Neural cell (in vitro differentiated cells): ENCODE data around the gene ESRRB. TPM values are rescaled to one million over a fixed set of nuclear protein-coding genes. Genes with fewer than 3 reads are reported as not detected.
A peak's percentile ranks its signal among the peaks of the same experiment; 100 is the strongest.

Source experiments
- H2AFZ ChIP-seq: fragments of 200-600, 300-800 bp; sonication (generic), shearing (Covaris generic); 2 replicates; pipeline ENCODE4 v1.6.0; 2014; ENCODE audit warnings: low read depth, mild to moderate bottlenecking, antibody characterized with exemption, low read length, moderate library complexity
- H3F3A ChIP-seq: fragments of 200-600 bp; shearing (Covaris generic); 2 replicates; pipeline ENCODE4 v1.6.1; 2016; ENCODE audit warnings: mild to moderate bottlenecking, moderate library complexity, mixed read lengths, antibody characterized with exemption, low read length; ENCODE audit not compliant: insufficient read depth, poor library complexity, severe bottlenecking
- H3K27ac ChIP-seq: fragments of 200-600, 300-800 bp; sonication (generic), shearing (Covaris generic); 2 replicates; pipeline ENCODE4 v1.5.1; 2014; ENCODE audit warnings: mild to moderate bottlenecking, low read length, moderate library complexity
- H3K27me3 ChIP-seq: fragments of 300-800, 200-600 bp; sonication (generic), shearing (Covaris generic); 2 replicates; pipeline ENCODE4 v1.6.0; 2014; ENCODE audit warnings: mild to moderate bottlenecking, low read depth, low read length, moderate library complexity; ENCODE audit not compliant: insufficient read depth
- H3K36me3 ChIP-seq: fragments of 300-800, 200-600 bp; sonication (generic), shearing (Covaris generic); 2 replicates; pipeline ENCODE4 v1.5.1; 2014; ENCODE audit warnings: mild to moderate bottlenecking, antibody characterized with exemption, low read length, moderate library complexity; ENCODE audit not compliant: insufficient read depth
- H3K4me2 ChIP-seq: fragments of 300-800, 200-600 bp; sonication (generic), shearing (Covaris generic); 2 replicates; pipeline ENCODE4 v1.6.0; 2014; ENCODE audit warnings: mild to moderate bottlenecking, low read length
- H3K4me3 ChIP-seq: fragments of 300-800, 200-600 bp; sonication (generic), shearing (Covaris generic); 2 replicates; pipeline ENCODE4 v1.5.1; 2014; ENCODE audit warnings: mild to moderate bottlenecking, low read length, moderate library complexity
- H3K79me2 ChIP-seq: fragments of 200-600 bp; shearing (Covaris generic); replicated peaks from 2 replicates; pipeline ENCODE4 v1.6.0; 2014; ENCODE audit warnings: mild to moderate bottlenecking, low read length, moderate library complexity; ENCODE audit not compliant: insufficient read depth
- H3K9ac ChIP-seq: fragments of 300-800, 200-600 bp; sonication (generic), shearing (Covaris generic); 2 replicates; pipeline ENCODE4 v1.6.1; 2016; ENCODE audit warnings: mild to moderate bottlenecking, low read length, mixed read lengths
- H3K9me2 ChIP-seq: fragments of 200-600 bp; shearing (Covaris generic); 2 replicates; pipeline ENCODE4 v1.6.1; 2016; ENCODE audit warnings: mild to moderate bottlenecking, low read length, mixed read lengths; ENCODE audit not compliant: insufficient read depth
- H3K9me3 ChIP-seq: fragments of 200-600, 300-800 bp; sonication (generic), shearing (Covaris generic); 2 replicates; pipeline ENCODE4 v1.6.1; 2016; ENCODE audit warnings: mild to moderate bottlenecking, mixed run types, low read length, moderate library complexity, mixed read lengths
- H4K20me1 ChIP-seq: fragments of 200-600 bp; shearing (Covaris generic); 2 replicates; pipeline ENCODE4 v1.6.1; 2016; ENCODE audit warnings: mild to moderate bottlenecking, mixed run types; ENCODE audit not compliant: insufficient read depth
- EP300 ChIP-seq: fragments of 450-650 bp; conservative IDR thresholded peaks from 2 replicates; pipeline ENCODE4 v1.6.1; 2014; ENCODE audit warnings: antibody characterized with exemption, mild to moderate bottlenecking, moderate library complexity; ENCODE audit not compliant: poor library complexity, severe bottlenecking
- EZH2 ChIP-seq: fragments of 200-600, 300-800 bp; shearing (Covaris generic), sonication (generic); IDR thresholded peaks from 2 replicates; pipeline ENCODE4 v1.6.1; 2014; ENCODE audit warnings: antibody characterized with exemption, low read length, borderline replicate concordance, mild to moderate bottlenecking; ENCODE audit not compliant: insufficient read depth, poor library complexity, severe bottlenecking
- MXI1 ChIP-seq: fragments of 450-650 bp; conservative IDR thresholded peaks from 2 replicates; pipeline ENCODE4 v1.6.1; 2014; ENCODE audit warnings: antibody characterized with exemption, mild to moderate bottlenecking; ENCODE audit not compliant: poor library complexity, severe bottlenecking
- POLR2AphosphoS5 ChIP-seq: IDR thresholded peaks from 2 replicates; pipeline ENCODE4 v1.6.1; 2012
- RAD21 ChIP-seq: fragments of 450-650 bp; conservative IDR thresholded peaks from 2 replicates; pipeline ENCODE4 v1.6.1; 2014; ENCODE audit warnings: antibody characterized with exemption, mild to moderate bottlenecking, moderate library complexity
- SMC3 ChIP-seq: fragments of 450-650 bp; conservative IDR thresholded peaks from 2 replicates; pipeline ENCODE4 v1.6.1; 2014; ENCODE audit warnings: antibody characterized with exemption, mild to moderate bottlenecking, moderate library complexity; ENCODE audit not compliant: poor library complexity
- TAF1 ChIP-seq: IDR thresholded peaks from 2 replicates; pipeline ENCODE4 v1.6.1; 2012; ENCODE audit warnings: low read depth
- polyA plus RNA-seq: library from polyadenylated mRNA; depleted of rRNA; stranded (reverse); fragments of >200 nt; gene quantifications from 2 replicates; pipeline ENCODE4 v1.2.3, GENCODE V29; 2014
- TF ChIP-seq, protein P1 (sequence below): fragments of 450-650 bp; IDR thresholded peaks from 2 replicates; pipeline ENCODE4 v1.5.1; 2014; ENCODE audit warnings: antibody characterized with exemption, mild to moderate bottlenecking, moderate library complexity; ENCODE audit not compliant: poor library complexity, severe bottlenecking
- TF ChIP-seq, protein P2 (sequence below): IDR thresholded peaks from 2 replicates; pipeline ENCODE4 v1.6.1; 2012; ENCODE audit warnings: borderline replicate concordance

Gene ESRRB
- polyA plus RNA-seq, 1 donor from 2014 or later, result 0.59 TPM

DNA sequence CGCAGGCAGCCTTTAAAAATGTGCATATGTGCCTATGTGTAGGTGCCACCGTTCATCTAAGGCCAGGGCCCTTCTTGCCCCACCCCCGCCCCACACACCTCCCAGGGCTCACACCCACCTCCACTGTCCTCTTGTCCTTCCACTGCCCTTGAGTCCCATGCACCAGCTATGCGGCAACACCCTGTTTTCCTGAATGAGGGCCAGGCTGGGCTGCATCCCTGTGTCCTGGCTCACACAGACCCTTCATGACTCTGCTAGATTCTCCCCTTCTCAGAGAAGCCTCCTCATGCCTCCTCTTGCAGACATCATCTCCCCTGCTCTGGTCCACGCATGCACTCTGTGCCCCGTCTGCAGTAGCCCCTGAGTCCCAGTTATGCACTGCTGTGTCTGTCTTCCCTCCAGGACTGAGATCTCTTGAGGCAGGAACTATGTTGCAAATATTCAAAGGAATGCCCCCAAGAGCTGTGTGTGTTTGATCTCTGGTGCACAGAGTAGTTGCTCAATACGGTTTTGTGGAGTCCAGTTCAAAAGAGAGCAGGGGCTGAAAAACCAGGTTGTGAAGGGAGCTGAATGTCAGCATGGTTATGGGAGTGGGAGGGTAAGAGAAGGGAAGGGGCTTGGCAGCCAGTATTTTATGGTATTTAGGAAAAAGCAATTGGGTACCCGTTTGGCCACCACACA is 47.3 kb upstream of the ESRRB start:
- no peak for TF ChIP-seq EP300
- TF ChIP-seq, protein P1, sequence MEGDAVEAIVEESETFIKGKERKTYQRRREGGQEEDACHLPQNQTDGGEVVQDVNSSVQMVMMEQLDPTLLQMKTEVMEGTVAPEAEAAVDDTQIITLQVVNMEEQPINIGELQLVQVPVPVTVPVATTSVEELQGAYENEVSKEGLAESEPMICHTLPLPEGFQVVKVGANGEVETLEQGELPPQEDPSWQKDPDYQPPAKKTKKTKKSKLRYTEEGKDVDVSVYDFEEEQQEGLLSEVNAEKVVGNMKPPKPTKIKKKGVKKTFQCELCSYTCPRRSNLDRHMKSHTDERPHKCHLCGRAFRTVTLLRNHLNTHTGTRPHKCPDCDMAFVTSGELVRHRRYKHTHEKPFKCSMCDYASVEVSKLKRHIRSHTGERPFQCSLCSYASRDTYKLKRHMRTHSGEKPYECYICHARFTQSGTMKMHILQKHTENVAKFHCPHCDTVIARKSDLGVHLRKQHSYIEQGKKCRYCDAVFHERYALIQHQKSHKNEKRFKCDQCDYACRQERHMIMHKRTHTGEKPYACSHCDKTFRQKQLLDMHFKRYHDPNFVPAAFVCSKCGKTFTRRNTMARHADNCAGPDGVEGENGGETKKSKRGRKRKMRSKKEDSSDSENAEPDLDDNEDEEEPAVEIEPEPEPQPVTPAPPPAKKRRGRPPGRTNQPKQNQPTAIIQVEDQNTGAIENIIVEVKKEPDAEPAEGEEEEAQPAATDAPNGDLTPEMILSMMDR, result no peak
- no peak for TF ChIP-seq TAF1
- TF ChIP-seq SMC3, result no peak
- no peak for TF ChIP-seq RAD21
- TF ChIP-seq POLR2AphosphoS5, result no peak
- TF ChIP-seq MXI1, result no peak
- no peak for TF ChIP-seq EZH2
- TF ChIP-seq, protein P2, sequence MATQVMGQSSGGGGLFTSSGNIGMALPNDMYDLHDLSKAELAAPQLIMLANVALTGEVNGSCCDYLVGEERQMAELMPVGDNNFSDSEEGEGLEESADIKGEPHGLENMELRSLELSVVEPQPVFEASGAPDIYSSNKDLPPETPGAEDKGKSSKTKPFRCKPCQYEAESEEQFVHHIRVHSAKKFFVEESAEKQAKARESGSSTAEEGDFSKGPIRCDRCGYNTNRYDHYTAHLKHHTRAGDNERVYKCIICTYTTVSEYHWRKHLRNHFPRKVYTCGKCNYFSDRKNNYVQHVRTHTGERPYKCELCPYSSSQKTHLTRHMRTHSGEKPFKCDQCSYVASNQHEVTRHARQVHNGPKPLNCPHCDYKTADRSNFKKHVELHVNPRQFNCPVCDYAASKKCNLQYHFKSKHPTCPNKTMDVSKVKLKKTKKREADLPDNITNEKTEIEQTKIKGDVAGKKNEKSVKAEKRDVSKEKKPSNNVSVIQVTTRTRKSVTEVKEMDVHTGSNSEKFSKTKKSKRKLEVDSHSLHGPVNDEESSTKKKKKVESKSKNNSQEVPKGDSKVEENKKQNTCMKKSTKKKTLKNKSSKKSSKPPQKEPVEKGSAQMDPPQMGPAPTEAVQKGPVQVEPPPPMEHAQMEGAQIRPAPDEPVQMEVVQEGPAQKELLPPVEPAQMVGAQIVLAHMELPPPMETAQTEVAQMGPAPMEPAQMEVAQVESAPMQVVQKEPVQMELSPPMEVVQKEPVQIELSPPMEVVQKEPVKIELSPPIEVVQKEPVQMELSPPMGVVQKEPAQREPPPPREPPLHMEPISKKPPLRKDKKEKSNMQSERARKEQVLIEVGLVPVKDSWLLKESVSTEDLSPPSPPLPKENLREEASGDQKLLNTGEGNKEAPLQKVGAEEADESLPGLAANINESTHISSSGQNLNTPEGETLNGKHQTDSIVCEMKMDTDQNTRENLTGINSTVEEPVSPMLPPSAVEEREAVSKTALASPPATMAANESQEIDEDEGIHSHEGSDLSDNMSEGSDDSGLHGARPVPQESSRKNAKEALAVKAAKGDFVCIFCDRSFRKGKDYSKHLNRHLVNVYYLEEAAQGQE, result no peak
- Histone ChIP-seq H3K36me3 (no peaks in the 10 kb centered on the region), H3K9ac (no peak overlapping the region), H3K4me3 (no peak overlapping the region), H3K27me3 (peaks cover 4% of the 10 kb centered on the region), H3K79me2 (no peaks in the 10 kb centered on the region), H3K9me2 (no peaks in the 10 kb centered on the region), H4K20me1 (no peaks in the 10 kb centered on the region), H3F3A (no peaks in the 10 kb centered on the region), H3K9me3 (no peaks in the 10 kb centered on the region), H2AFZ (no peak overlapping the region), H3K4me2 (no peak overlapping the region), H3K27ac (no peak overlapping the region)

DNA sequence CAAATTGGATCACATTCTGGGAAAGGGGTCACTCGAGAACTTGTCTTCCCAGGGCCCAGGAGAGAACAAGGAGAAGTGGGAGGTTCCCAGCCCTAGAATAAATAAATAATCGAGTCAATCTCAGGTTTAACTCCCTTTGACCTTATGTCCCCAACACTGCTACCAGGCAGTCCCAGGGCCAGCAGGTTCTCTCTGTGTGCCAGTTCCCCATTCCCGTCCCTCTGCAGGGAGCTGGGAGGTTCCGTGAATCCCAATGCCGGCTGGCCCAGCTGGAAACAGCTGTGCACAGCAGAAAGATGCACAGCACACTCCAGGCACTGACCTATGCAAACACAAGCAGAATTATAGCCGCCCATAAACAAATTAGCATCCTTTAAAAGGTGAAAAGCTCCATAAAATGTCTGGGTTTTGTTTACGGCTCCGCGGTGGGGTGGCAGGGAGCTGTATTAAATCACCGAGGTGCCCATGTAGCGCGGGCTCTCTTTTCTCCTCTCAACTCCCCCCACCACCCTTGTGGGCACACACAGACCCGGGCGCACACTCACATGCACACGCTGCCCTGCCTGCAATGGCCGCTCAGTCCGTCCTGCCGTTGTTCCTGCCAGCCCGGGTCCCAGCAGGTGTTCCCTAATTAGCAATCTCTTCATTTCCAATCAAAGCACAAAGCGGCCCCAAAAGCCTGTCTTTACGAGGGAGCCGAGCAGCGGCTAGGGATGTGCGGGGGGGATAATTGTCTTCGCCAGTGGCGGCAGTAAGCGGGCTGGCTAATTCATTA is 46.6 kb upstream of the ESRRB start:
- no peaks in the 10 kb centered on the region for H3K79me2 ChIP-seq
- no peak overlapping the region for H3K4me2 ChIP-seq
- no peak overlapping the region for H2AFZ ChIP-seq
- H3F3A ChIP-seq, result no peaks in the 10 kb centered on the region
- no peaks in the 10 kb centered on the region for H3K9me3 ChIP-seq
- peaks cover 4% of the 10 kb centered on the region for H3K27me3 ChIP-seq
- H3K4me3 ChIP-seq, result peak overlapping the region; percentile 36
- no peaks in the 10 kb centered on the region for H4K20me1 ChIP-seq
- no peak overlapping the region for H3K9ac ChIP-seq
- TF ChIP-seq SMC3 (no peak), EP300 (no peak), RAD21 (no peak), POLR2AphosphoS5 (no peak)
- no peaks in the 10 kb centered on the region for H3K9me2 ChIP-seq
- H3K36me3 ChIP-seq, result no peaks in the 10 kb centered on the region
- no peak overlapping the region for H3K27ac ChIP-seq
